Stimulated activated naive CD8-positive, alpha-beta T cell treated with anti-CD3 and anti-CD28 coated beads, Interleukin-15, Interleukin-2, amounts not matched to agents 100 ng/mL and 50 ng/mL, for 24 hours (primary cell): ENCODE measurements around the gene DNAH1.

ENCODE experiments used
- H3K27ac Mint-ChIP-seq: one replicate; pipeline ENCODE4 v1.8.0; 2021; ENCODE audit warnings: mild to moderate bottlenecking, mixed read lengths
- H3K27me3 Mint-ChIP-seq: one replicate; pipeline ENCODE4 v1.8.0; 2021; ENCODE audit warnings: mixed read lengths
- H3K36me3 Mint-ChIP-seq: one replicate; pipeline ENCODE4 v1.8.0; 2021; ENCODE audit warnings: low read depth, mixed read lengths
- H3K4me1 Mint-ChIP-seq: one replicate; pipeline ENCODE4 v1.8.0; 2021; ENCODE audit warnings: low read depth, mixed read lengths
- H3K4me3 Mint-ChIP-seq: one replicate; pipeline ENCODE4 v1.8.0; 2021; ENCODE audit warnings: mild to moderate bottlenecking, mixed read lengths
- H3K9me3 Mint-ChIP-seq: one replicate; pipeline ENCODE4 v1.8.0; 2021; ENCODE audit warnings: mixed read lengths

DNAH1 gene

DNA sequence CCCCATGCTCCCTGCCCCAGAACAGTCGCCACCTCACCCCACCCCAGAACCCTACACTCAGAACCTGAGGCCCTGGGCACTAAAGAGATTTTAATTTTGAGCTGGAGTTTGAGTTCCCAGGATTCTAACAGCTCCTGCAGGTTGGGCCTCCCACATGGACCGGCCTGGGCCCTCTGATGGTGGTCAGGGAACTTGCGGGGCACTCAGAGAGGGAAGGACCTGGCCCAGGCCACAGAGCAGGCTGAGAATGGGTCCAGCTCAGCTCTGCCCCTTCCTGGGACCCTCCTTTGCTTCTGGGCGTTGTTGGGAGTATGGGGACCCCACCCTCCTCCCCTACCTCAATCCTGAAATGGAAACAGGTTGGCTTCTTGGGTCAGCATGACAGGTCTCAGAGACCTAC, 129.9 kb downstream of the DNAH1 start:
- H3K27ac Mint-ChIP-seq: no peak overlapping the region

DNA sequence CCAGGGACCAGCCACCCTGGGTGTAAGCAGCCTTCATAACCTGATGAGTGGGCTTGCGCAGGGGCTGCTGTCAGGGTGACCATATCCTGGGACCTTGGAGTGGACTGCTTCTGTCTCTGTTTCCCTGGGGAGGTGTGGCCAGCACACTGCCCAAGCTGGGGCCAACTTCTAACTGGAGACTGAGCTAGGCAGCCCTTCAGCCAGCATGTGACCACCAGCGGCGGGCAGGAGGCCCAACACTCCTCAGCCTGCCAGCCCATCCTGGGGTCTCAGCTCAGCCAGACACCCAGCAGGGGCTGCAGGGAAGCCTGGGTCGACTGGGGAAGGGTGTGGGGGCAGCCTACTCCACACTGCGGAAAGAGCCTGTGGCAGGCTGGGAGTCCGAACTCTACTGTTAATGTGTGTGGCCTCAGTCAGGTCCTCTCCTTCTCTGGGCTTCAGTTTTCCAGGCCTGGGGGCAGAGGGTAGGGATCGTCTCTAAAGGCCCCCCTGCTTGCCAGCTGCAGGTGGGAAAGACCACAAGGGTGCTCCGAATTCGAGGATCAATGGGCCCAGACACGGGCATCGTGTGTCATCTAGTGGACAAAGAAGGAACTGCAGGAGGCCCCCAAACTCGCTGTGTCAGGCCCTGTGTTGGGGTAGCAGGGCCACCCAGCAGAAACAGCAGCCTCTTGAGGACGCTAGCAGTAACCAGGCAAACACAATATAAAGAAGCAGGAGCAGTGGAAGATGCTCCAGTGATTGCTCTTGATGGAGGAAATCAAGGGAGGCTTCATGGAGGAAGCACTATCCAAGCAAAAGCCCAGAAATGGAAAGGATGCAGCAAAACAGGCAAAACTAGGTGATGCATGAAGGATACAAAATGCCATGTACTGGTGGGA, 130.8 kb downstream of the DNAH1 start:
- Mint-ChIP-seq H3K27me3 (no peaks in the 10 kb centered on the region), H3K36me3 (no peaks in the 10 kb centered on the region), H3K27ac (no peak overlapping the region), H3K4me1 (no peaks in the 10 kb centered on the region), H3K4me3 (no peak overlapping the region), H3K9me3 (no peaks in the 10 kb centered on the region)

More for the DNA sequence above, 129.9 kb downstream of the DNAH1 start:
- H3K27me3 Mint-ChIP-seq: no peaks in the 10 kb centered on the region
- H3K4me1 Mint-ChIP-seq: no peaks in the 10 kb centered on the region
- no peak overlapping the region for H3K4me3 Mint-ChIP-seq
- no peaks in the 10 kb centered on the region for H3K9me3 Mint-ChIP-seq
- H3K36me3 Mint-ChIP-seq: no peaks in the 10 kb centered on the region

DNA sequence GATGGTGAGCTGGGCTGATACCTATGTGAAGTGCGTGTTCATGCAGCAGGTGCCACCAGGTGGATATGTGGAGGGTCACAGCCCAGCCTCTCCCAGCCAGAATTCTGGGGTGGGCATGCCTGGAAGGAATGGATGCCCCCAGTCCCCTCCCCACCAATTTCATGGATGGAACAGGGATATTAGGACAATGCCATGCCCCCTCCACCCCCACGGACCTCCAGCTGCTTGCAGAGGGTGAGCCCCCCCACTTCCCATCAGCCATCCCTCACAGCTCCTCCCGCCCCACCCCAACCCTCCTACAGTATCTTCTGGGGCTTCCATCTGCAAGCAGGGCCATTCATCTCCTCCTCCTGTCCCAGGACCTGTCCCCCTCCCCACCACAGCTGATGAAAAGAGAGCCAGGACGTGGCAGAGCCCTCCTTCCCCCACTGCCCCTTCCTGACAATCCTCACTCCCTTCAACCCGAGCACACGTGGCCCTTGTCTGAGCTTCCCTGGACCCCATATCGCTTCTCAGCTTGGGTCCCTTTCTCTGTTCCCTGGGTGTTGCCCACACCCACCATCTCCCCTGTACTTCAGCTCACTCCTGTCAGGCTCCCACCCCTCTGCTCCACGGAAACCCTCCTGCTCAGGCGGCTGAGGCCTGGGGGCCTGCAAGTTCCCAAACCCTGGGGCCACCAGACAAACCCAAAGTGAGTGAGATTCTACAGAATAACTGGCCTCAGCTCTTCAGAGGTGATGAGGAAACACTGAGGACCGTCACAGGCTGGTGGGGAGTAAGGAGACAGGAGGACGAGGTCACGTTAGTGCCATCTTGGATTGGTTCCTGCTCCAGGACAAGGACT, 131.6 kb downstream of the DNAH1 start:
- no peak overlapping the region for H3K27ac Mint-ChIP-seq

More for the DNA sequence above, 131.6 kb downstream of the DNAH1 start:
- Mint-ChIP-seq H3K36me3 (no peaks in the 10 kb centered on the region), H3K4me1 (no peaks in the 10 kb centered on the region), H3K27me3 (no peaks in the 10 kb centered on the region), H3K9me3 (no peaks in the 10 kb centered on the region), H3K4me3 (no peak overlapping the region)
